GM19025 (cell line): ENCODE measurements around the gene SLC35G2.
"Not testable (repeated sequence)": the region's sequence is repeated elsewhere in the genome, so short reads cannot be mapped to it uniquely, and the experiment has no call there.

Source experiments
- ATAC-seq: cut with Tn5 transposase; IDR thresholded peaks from one replicate; pipeline ENCODE4 v1.9.1; 2021; ENCODE audit warnings: mild to moderate bottlenecking, low read depth, moderate library complexity; ENCODE audit not compliant: unreplicated experiment

Gene SLC35G2

DNA sequence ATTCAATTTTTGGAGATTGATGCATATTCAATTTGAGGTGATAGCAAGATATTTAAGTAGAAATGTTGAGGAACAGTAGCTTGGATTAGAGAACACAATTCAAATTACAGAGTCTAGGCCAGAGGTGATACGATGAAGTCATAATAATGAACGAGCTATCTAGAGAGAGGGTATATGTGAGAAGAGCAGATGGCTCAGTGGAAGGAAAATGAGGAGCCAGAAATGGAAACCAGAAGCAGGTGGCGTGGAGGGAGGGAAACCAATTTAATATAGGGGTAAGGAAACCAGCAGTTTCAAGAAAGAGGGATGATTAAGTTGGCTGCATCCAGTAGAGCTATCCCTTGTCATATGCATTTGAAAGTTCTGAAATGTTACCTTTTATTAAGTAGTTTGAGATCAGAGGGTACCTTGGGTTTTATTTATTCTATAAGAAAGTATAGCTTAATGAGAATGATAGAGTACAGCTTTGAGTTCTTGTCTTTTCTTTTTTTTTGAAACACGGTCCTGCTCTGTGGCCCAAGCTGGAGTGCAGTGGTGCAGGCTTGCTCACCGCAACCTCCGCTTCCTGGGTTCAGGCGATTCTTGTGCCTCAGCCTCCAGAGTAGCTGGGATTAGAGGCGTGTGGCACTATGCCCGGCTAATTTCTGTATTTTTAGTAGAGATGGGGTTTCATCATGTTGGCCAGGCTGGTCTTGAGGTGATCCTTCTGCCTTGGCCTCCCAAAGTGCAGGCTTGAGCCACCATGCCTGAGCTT is 65.2 kb downstream of the SLC35G2 start:
- no peak for ATAC-seq

- no peak for ATAC-seq
Measured at GRCh38 chr3:136885357-136886213, 66.7 kb downstream of the SLC35G2 start.

- no peak for ATAC-seq
Measured at GRCh38 chr3:136889947-136890346, 71.0 kb downstream of the SLC35G2 start.

- no peak for ATAC-seq
Measured at GRCh38 chr3:136891934-136892855, 73.3 kb downstream of the SLC35G2 start.

DNA sequence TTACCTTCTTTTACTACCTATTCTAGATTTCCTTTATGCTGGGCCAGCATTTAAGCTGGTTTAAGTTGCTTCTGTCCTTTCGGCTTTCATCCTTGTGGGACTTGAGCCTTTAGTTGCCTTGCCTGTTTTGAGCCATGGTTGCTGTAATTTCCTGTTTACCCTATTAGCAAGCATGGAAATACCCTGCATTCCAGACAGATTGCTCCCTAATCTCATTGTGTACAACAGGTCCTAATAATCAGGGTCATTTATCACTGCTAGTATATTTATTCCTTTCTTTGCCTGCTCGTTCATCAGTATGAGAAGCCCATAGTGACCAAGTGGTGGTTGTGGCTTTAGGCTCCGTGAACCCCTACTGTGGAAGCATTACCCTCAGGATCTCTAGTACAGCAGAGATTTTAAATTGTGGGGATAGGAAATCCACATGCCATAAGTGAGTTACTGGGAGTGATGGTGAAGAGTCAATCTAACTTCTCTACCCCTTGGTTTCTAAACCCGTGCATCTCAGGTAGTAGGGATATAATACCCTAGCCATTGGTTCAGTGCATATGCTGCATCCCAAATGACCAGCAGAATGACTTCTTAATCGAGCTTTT is 75.0 kb downstream of the SLC35G2 start:
- ATAC-seq = no peak

DNA sequence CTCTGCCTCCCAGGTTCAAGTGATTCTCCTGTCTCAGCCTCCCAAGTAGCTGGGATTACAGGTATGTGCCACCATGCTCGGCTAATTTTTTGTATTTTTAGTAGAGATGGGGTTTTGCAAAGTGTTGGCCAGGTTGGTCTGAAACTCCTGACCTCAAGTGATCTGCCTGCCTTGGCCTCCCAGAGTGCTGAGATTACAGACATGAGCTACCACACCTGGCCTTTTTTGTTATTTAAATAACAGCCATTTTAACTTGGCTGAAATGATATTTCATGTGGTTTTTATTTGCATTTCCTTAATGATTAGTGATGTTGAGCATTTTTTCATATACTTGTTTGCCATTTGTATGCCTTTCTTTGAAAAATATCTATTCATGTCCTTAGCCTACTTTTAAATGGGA is 78.2 kb downstream of the SLC35G2 start:
- ATAC-seq = not testable (repeated sequence)

GRCh38 chr3:136898549-136898948 is 79.6 kb downstream of the SLC35G2 start:
- no peak for ATAC-seq

GRCh38 chr3:136898954-136899353 is 80.0 kb downstream of the SLC35G2 start:
- no peak for ATAC-seq

GRCh38 chr3:136899622-136900158 is 80.8 kb downstream of the SLC35G2 start:
- ATAC-seq = no peak

GRCh38 chr3:136900694-136901093 is 81.8 kb downstream of the SLC35G2 start:
- ATAC-seq = not testable (repeated sequence)

- ATAC-seq = no peak
Measured at GRCh38 chr3:136901391-136901790, 82.5 kb downstream of the SLC35G2 start.

GRCh38 chr3:136902530-136902929 is 83.6 kb downstream of the SLC35G2 start:
- not testable (repeated sequence) for ATAC-seq

DNA sequence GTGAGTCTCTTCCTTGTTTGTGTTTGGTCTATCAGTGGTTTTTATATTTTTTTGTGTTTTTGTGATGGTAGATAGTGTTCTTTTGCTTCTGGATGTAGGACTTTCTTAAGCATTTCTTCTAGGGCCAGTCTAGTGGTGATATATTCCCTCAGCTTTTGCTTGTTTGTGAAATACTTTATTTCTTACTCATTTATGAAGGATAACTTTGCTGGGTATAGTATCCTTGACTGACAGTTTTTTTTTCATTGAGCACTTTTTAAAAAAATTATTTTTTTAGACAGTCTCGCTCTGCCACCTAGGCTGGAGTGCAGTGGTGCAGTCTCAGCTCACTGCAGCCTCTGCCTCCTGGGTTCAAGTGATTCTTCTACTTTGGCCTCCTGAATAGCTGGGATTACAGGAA is 85.0 kb downstream of the SLC35G2 start:
- ATAC-seq = no peak

DNA sequence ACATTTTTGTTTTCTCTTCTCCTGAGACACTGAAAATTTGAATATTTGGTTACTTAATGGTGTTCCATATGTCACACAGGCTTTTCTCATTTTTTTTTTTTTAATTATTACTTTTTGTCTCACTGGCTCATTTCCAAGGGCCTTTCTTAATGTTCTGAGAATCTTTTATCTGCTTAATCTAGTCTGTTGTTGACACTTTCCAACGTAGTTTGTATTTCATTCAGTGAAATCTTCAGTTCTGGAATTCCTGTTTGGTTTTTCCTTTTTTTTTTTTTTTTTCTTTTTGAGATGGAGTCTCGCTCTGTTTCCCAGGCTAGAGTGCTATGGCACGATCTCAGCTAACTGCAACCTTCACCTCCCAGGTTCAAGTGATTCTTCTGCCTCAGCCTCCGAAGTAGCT is 85.8 kb downstream of the SLC35G2 start:
- no peak for ATAC-seq
